ENCODE results near the gene PTPN14. TPM values are rescaled to one million over a fixed set of nuclear protein-coding genes. Genes with fewer than 3 reads are reported as not detected.
A peak's percentile ranks its signal among the peaks of the same experiment; 100 is the strongest.

PTPN14 gene
- total RNA-seq, 2 experiments from 2014 or later, result 2.7 to 2.8 TPM

DNA sequence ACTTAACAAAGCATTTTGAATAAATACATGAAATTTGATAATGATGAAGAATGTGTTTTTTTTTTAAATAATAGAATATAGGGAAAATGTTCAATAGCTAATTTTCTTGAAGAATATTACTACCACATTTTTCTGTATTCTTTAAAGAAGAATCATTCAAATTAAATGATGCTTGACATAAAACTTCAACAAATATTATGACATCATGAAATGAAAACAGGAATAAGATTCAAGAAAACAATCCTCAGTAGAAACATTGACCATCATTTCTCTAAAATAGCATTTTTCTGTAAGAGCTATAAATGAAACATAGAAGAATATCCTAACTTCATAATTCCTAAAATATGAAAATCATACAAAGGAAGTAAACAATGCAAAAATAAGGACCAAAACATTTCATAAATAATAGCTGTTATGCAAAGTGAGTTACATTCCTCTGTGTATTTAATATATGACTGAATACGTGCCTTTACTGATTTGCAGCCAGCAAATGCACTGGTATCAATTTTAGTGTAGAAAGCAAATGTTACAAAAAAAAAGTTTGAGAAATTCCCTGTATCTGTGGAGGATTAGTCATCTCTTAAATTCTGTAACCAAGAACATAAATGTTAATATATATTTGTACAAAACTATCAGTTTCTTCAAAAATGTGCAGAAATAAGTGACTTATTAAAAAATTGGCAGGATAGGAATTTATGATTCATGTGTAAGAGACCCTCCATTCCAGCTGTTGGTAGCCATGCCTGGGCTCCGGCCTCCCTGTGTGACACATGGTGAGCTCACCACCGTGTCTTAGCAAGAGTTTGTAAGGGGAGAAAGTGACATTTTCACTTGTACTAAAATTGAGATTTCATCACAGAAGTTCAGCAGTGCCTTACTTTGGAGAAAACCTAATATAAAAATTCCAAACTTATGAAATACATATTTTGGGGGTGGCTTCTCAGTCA lies 15.0 kb upstream of the PTPN14 start:
- peak overlapping the region; percentile 36 for H3K27ac Mint-ChIP-seq

DNA sequence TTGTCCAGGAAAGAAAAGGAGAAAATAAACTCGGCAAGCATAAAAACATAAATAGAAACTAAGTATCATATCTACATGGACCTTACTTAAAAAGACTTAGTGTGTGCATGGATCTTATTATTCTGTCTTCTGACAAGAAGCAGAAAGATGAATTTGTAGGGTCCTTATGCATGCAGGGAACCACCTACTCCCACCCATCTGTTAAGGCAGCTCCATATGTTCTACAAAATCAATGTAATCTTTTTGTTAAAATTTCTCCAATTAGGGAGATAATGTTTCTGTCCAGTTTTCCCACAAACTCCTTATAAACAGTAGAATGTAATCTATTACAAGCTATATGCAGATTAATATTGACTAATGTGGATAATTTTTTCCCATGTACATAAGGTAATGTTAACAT lies 13.9 kb upstream of the PTPN14 start:
- CTCF ChIA-PET, result interaction anchor here (0.8 kb wide), 1 partner anchor 233 kb away, joined by 4 read pairs; no protein-coding TSS in a partner anchor
- no peaks in the 10 kb centered on the region for H3K36me3 Mint-ChIP-seq (ENCODE audit: low read depth)
- H3K4me1 Mint-ChIP-seq (ENCODE audit: low read depth), result peaks cover 10% of the 10 kb centered on the region
- H3K9me3 Mint-ChIP-seq, result no peaks in the 10 kb centered on the region
- no peak overlapping the region for H3K27ac Mint-ChIP-seq
- intact Hi-C loops (cut with micrococcal nuclease), result no loop called here
- H3K4me3 Mint-ChIP-seq, result no peak overlapping the region
- DNase-seq, result no peak
- peaks cover 12% of the 10 kb centered on the region for H3K27me3 Mint-ChIP-seq (ENCODE audit: low read depth)

More for the DNA sequence above, 15.0 kb upstream of the PTPN14 start:
- Mint-ChIP-seq H3K27me3 (ENCODE audit: low read depth) (peaks cover 7% of the 10 kb centered on the region), H3K36me3 (ENCODE audit: low read depth) (no peaks in the 10 kb centered on the region), H3K4me3 (no peak overlapping the region), H3K9me3 (no peaks in the 10 kb centered on the region), H3K4me1 (ENCODE audit: low read depth) (peaks cover 10% of the 10 kb centered on the region)
- peak; percentile 55 for DNase-seq
- CTCF ChIA-PET, result interaction anchor here (0.6 kb wide), 1 partner anchor 16 kb away, joined by 3 read pairs; no protein-coding TSS in a partner anchor
- intact Hi-C loops (cut with micrococcal nuclease), result loop anchor here (1.0 kb wide), 2 partner anchors 127 to 138 kb away; no protein-coding TSS in a partner anchor

DNA sequence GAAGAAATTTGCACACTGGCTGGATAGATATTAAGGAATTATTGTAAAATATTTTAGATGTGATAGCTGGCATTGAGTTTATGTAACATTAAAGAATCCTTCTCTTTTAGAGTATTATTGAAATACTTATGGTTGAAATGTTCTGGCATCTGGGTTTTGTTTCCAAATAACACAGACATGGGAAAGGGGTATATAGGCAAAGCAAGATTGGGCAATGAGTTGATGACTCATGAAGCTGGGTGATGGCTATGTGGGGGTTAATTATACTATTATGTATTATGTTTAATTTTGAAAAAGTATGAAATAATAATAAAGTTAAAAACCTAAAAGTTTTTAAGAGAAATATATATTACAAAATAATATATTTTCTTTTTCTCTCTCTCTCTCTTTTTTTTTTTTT lies 12.5 kb upstream of the PTPN14 start:
- H3K36me3 Mint-ChIP-seq (ENCODE audit: low read depth), result no peaks in the 10 kb centered on the region
- H3K4me3 Mint-ChIP-seq, result no peak overlapping the region
- intact Hi-C loops (cut with micrococcal nuclease), result no loop called here
- H3K9me3 Mint-ChIP-seq, result no peaks in the 10 kb centered on the region
- no peak overlapping the region for H3K27ac Mint-ChIP-seq
- DNase-seq, result no peak
- CTCF ChIA-PET, result no interaction called here
- H3K27me3 Mint-ChIP-seq (ENCODE audit: low read depth), result peaks cover 15% of the 10 kb centered on the region
- peaks cover 5% of the 10 kb centered on the region for H3K4me1 Mint-ChIP-seq (ENCODE audit: low read depth)

DNA sequence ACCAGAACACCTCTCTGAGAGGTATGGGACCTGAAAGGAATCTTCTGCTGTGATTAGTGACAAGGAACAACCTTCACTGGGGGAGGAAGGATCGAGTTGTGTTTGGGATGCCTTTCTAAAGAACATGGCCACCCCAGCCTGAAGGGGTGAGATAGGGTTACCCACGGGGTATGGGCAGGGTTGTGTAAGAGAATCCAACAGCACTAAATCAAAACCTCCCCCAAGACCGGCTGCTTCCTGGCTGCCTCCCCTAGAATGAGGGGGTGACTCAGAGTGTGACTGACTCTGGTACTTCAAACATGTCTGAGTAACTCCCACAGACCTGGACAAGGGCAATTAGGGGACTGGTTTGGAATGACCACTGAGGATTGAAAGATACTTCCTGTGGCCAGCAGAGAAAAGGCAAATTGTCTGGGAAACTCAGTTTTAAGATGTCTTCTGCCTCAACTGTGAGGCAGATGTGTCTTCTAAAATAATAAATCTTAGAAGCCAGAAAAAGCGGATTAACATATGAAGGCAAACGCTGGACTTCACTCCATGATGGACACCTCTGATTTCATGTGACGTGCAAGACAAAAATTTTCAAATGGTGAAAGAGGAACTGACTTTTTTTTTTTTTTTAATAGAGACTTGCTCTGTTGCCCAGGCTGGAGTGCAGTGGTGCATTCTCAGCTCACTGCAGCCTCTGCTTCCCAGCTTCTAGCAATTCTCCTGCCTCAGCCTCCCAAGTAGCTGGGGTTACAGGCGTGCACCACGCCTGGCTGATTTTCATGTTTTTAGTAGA lies 6.7 kb upstream of the PTPN14 start:
- H3K9me3 Mint-ChIP-seq, result no peaks in the 10 kb centered on the region
- intact Hi-C loops (cut with micrococcal nuclease), result no loop called here
- no peak overlapping the region for H3K27ac Mint-ChIP-seq
- CTCF ChIA-PET, result no interaction called here
- H3K36me3 Mint-ChIP-seq (ENCODE audit: low read depth), result no peaks in the 10 kb centered on the region
- peaks cover 24% of the 10 kb centered on the region for H3K27me3 Mint-ChIP-seq (ENCODE audit: low read depth)
- no peak for DNase-seq
- H3K4me3 Mint-ChIP-seq, result no peak overlapping the region
- no peaks in the 10 kb centered on the region for H3K4me1 Mint-ChIP-seq (ENCODE audit: low read depth)

DNA sequence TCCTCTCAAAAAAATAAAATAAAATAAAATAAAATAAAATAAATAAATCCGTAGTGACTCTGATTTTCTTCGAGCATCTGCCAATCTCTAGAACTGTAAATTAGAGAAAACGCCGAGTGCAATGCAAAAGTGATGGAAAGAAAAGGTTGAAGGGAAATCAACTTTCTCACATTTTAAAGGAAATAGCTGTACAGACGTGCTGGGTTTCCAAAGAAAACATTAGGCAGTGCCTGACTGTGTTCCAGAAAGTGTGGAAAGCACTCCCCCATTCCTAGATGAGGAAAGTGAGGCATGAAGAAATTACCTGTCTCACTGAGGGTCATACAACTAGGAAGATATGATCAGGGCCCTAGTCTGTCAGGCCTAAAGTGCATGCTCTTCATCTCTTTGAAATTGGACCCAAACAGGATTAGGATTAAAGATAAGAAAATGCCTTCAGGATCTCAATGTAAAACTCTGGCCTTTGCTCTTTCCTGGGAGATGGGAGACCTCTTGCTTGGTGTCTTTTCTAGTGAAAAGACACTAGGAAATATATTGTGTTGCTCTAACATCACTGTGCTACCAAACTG lies 1.8 kb upstream of the PTPN14 start:
- no peak for DNase-seq
- CTCF ChIA-PET, result no interaction called here
- Mint-ChIP-seq H3K4me1 (ENCODE audit: low read depth) (peaks cover 6% of the 10 kb centered on the region), H3K27ac (no peak overlapping the region), H3K9me3 (no peaks in the 10 kb centered on the region), H3K36me3 (ENCODE audit: low read depth) (no peaks in the 10 kb centered on the region), H3K4me3 (peak overlapping the region; percentile 13), H3K27me3 (ENCODE audit: low read depth) (peaks cover 43% of the 10 kb centered on the region)
- intact Hi-C loops (cut with micrococcal nuclease), result no loop called here

DNA sequence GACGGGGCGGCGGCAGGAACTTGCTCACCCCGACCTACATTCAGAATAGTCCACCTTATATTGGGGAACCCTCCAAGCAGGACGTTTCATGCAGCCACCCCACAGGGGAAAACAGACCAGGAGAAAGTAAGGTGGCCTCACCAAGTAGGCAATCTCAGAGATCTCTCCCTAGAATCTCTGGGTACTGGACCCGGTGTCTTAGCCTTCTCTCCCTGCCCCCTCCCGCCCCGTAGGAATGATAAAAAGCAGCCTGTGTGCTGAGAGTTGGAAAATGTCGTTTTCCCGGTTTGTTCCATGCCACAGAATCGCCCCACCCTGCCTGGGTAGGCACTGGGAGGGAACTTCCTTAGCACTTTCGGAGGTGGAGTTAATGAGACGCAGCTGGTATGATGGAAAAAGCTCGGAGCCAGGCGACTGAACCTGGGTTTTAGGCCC lies 789 bp upstream of the PTPN14 start:
- CTCF ChIA-PET, result interaction anchor here (0.7 kb wide), 1 partner anchor 221 kb away, joined by 3 read pairs; no protein-coding TSS in a partner anchor
- peak overlapping the region; percentile 70 for H3K4me3 Mint-ChIP-seq
- peaks cover 6% of the 10 kb centered on the region for H3K4me1 Mint-ChIP-seq (ENCODE audit: low read depth)
- DNase-seq, result no peak
- H3K27me3 Mint-ChIP-seq (ENCODE audit: low read depth), result peaks cover 50% of the 10 kb centered on the region
- intact Hi-C loops (cut with micrococcal nuclease), result no loop called here
- no peak overlapping the region for H3K27ac Mint-ChIP-seq
- H3K36me3 Mint-ChIP-seq (ENCODE audit: low read depth), result no peaks in the 10 kb centered on the region
- no peaks in the 10 kb centered on the region for H3K9me3 Mint-ChIP-seq

DNA sequence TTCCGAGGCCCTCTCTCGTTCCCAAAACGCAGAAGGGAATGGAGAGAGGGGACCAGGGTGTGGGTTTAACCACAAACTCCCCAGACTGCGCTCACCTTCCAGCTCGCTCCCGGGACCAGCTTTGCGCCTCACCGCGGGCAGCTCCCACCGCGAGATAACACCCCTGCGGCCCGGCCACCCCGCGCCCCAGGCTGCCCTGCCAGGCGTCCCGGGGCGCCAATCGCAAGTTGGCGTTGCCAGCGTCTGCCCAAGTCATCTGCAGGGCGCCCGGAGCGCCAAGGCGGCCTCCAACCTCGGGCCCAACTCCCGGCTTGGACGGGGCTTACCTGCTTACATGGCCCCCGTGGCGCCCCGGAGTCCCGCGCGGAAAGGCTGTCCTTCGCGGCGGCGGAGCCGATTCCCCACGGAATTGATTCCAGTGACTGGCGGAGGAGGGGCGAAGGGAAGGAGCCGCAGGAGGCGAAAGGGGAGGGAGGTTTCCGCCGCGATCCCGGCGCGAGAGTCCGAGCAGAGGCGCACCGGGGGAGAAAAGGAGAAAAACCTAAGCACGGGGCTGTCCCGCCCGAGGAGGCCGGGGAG lies 456 bp downstream of the PTPN14 start:
- H3K27ac Mint-ChIP-seq, result no peak overlapping the region
- H3K9me3 Mint-ChIP-seq, result no peaks in the 10 kb centered on the region
- H3K4me1 Mint-ChIP-seq (ENCODE audit: low read depth), result peaks cover 6% of the 10 kb centered on the region
- CTCF ChIA-PET, result no interaction called here
- H3K36me3 Mint-ChIP-seq (ENCODE audit: low read depth), result no peaks in the 10 kb centered on the region
- H3K27me3 Mint-ChIP-seq (ENCODE audit: low read depth), result peaks cover 46% of the 10 kb centered on the region
- intact Hi-C loops (cut with micrococcal nuclease), result no loop called here
- peak; percentile 12 for DNase-seq
- H3K4me3 Mint-ChIP-seq, result peak overlapping the region; percentile 80

DNA sequence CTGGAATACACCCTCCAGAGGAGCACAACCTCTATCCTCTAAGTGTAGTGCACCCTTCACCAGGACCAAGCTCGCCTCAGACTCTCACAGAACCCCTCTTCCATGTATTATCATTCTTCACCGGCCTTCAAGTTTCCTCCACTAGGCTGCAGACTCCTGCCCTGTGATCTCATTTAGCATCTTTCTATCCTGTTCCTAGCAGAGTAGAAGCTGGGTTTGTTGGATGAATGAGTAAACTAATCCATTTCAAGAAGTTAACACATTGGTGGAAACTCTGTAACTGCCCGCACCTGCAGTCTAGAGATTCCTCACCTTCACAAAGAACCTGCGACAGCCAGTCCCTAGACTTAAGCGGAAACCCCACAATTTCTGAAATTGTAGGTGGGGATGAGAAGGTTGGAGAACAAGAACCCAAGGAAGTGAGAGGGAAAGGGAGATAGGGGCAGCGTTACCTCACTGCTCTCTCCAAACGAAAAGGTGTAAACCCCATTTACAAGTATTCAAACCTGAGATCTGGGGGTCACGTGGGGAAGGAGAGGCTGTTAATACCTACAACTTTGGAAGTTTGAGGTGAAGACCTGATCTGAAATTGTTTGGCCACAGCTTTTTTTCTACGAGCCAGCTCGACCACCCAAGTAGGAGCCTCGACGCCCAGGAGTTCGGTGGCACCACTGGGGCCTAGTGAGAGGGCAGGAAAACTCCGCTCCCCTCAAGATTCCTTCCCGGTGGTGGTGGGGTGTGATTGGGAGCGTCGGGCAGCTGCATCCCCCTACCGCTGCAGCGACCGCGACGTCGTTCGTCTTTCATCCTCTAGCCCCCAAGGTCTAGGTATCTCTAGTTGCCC lies 1.2 kb downstream of the PTPN14 start:
- Mint-ChIP-seq H3K36me3 (ENCODE audit: low read depth) (no peaks in the 10 kb centered on the region), H3K4me3 (peak overlapping the region; percentile 80), H3K27me3 (ENCODE audit: low read depth) (peaks cover 46% of the 10 kb centered on the region), H3K4me1 (ENCODE audit: low read depth) (peaks cover 6% of the 10 kb centered on the region), H3K27ac (no peak overlapping the region), H3K9me3 (no peaks in the 10 kb centered on the region)
- DNase-seq, result no peak
- CTCF ChIA-PET, result no interaction called here
- intact Hi-C loops (cut with micrococcal nuclease), result no loop called here

DNA sequence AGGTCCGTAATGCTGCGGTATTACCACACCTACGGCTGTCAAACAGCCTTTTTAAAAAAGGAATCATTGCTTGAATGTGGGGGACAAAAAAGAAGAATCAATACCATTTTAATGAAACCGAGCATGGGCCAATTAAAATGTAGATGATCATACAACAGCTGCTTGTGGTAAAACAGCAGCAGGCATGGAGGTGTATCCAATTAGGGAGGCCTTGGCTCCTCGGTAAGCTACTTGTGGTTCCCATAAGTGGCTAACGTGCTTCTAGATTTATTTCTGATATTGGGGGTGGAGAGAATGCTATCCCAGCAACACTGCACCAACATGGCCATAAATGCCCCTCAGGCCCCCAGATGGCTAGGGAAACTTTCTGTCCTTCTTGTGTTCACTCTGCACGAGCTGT lies 1.8 kb downstream of the PTPN14 start:
- Mint-ChIP-seq H3K4me1 (ENCODE audit: low read depth) (peaks cover 6% of the 10 kb centered on the region), H3K9me3 (no peaks in the 10 kb centered on the region), H3K4me3 (peak overlapping the region; percentile 80), H3K27me3 (ENCODE audit: low read depth) (peaks cover 46% of the 10 kb centered on the region), H3K36me3 (ENCODE audit: low read depth) (no peaks in the 10 kb centered on the region), H3K27ac (no peak overlapping the region)
- DNase-seq, result no peak
- intact Hi-C loops (cut with micrococcal nuclease), result no loop called here
- CTCF ChIA-PET, result no interaction called here

DNA sequence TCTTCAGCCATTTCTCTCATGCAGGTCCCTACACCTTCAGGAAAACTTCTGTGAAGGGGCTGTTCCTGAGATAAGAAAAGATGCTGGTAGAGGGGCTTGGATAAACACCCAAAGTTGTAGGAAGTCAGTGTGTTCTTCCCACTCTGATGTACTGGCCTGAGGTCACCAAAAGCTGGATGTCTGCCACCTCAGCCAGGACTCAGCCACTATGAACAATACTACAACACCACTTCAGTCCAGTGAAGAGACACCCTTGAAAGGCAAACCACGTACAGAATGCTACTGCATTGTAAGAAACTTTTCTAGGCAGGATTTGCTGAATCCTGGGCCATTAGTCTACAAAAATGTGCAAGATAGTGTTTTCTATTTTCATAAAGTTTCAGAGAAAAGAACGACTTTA lies 2.4 kb downstream of the PTPN14 start:
- H3K9me3 Mint-ChIP-seq, result no peaks in the 10 kb centered on the region
- H3K4me1 Mint-ChIP-seq (ENCODE audit: low read depth), result peaks cover 6% of the 10 kb centered on the region
- no peaks in the 10 kb centered on the region for H3K36me3 Mint-ChIP-seq (ENCODE audit: low read depth)
- H3K27ac Mint-ChIP-seq, result no peak overlapping the region
- peaks cover 48% of the 10 kb centered on the region for H3K27me3 Mint-ChIP-seq (ENCODE audit: low read depth)
- CTCF ChIA-PET, result no interaction called here
- intact Hi-C loops (cut with micrococcal nuclease), result no loop called here
- H3K4me3 Mint-ChIP-seq, result no peak overlapping the region
- no peak for DNase-seq

DNA sequence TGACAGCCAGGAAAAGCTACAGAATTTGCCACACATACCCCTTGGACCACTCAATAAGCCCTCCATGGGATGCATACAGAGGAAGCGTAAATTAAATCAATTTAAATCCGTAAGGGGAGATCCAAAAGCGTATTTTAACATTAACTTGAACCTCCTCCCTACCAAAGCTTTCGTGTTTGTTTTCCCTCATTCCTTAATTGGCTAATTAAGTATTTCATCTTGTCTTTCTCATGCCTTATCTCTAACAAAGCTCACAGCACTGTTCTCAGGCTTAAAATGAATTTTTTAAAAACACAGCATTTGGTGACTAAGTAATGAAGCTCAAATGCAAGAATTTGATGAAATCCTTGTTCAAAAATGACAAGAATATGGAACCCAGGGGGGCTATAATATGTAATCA lies 3.1 kb downstream of the PTPN14 start:
- no peak for DNase-seq
- Mint-ChIP-seq H3K27me3 (ENCODE audit: low read depth) (peaks cover 45% of the 10 kb centered on the region), H3K36me3 (ENCODE audit: low read depth) (no peaks in the 10 kb centered on the region), H3K9me3 (no peaks in the 10 kb centered on the region), H3K27ac (no peak overlapping the region), H3K4me1 (ENCODE audit: low read depth) (peaks cover 6% of the 10 kb centered on the region), H3K4me3 (no peak overlapping the region)
- intact Hi-C loops (cut with micrococcal nuclease), result no loop called here
- CTCF ChIA-PET, result no interaction called here
